MM.1S (cell line): ENCODE results near the gene SPATA6L.

Experiments used
- CTCF ChIP-seq: fragments of 300-600 bp; sonication (generic); IDR thresholded peaks from 2 replicates; pipeline ENCODE4 v1.5.1; 2016; ENCODE audit warnings: antibody characterized with exemption, low read length, mixed read lengths
- EZH2phosphoT487 ChIP-seq: fragments of 300-600 bp; sonication (generic); IDR thresholded peaks from 2 replicates; pipeline ENCODE4 v1.6.1; 2018; ENCODE audit warnings: antibody characterized with exemption, low read length

GRCh38 chr9:4553951-4554381, 112.3 kb downstream of the SPATA6L start:
- no peak for TF ChIP-seq CTCF
- TF ChIP-seq EZH2phosphoT487 = no peak
